IPS DF 6.9 (cell line): Measurements from ENCODE around the gene CTSF.
A peak's percentile ranks its signal among the peaks of the same experiment; 100 is the strongest.
"Not testable (repeated sequence)": the region's sequence is repeated elsewhere in the genome, so short reads cannot be mapped to it uniquely, and the experiment has no call there.

Experiments
- DNase-seq: peaks from one replicate; pipeline ENCODE4 v3.0.0-alpha.2; 2013; ENCODE audit warnings: low read depth, low spot score
- H3K27ac ChIP-seq: one replicate; pipeline ENCODE4 v1.5.1; 2013; ENCODE audit warnings: low read length, control low read depth
- H3K27me3 ChIP-seq: 2 replicates; pipeline ENCODE4 v1.6.1; 2013; ENCODE audit warnings: mild to moderate bottlenecking, low read length; ENCODE audit not compliant: control insufficient read depth, insufficient read depth
- H3K36me3 ChIP-seq: 2 replicates; pipeline ENCODE4 v1.6.1; 2013; ENCODE audit warnings: low read length; ENCODE audit not compliant: control insufficient read depth, insufficient read depth
- H3K4me1 ChIP-seq: 2 replicates; pipeline ENCODE4 v1.6.1; 2013; ENCODE audit warnings: low read length; ENCODE audit not compliant: control insufficient read depth, insufficient read depth
- H3K4me3 ChIP-seq: 2 replicates; pipeline ENCODE4 v1.5.1; 2013; ENCODE audit warnings: mild to moderate bottlenecking, low read length
- H3K9me3 ChIP-seq: 2 replicates; pipeline ENCODE4 v1.6.1; 2013; ENCODE audit warnings: low read length, inconsistent platforms; ENCODE audit not compliant: control insufficient read depth, insufficient read depth
- WGBS: extraction: QIAGEN DNeasy Blood & Tissue Kit; methylation state at CpG from one replicate; pipeline ENCODE4 v1.1.7; 2013; ENCODE audit warnings: mixed read lengths, missing lambda C conversion rate; ENCODE audit not compliant: insufficient read length, insufficient coverage; 5-methylcytosine and 5-hydroxymethylcytosine counted together

CTSF gene

DNA sequence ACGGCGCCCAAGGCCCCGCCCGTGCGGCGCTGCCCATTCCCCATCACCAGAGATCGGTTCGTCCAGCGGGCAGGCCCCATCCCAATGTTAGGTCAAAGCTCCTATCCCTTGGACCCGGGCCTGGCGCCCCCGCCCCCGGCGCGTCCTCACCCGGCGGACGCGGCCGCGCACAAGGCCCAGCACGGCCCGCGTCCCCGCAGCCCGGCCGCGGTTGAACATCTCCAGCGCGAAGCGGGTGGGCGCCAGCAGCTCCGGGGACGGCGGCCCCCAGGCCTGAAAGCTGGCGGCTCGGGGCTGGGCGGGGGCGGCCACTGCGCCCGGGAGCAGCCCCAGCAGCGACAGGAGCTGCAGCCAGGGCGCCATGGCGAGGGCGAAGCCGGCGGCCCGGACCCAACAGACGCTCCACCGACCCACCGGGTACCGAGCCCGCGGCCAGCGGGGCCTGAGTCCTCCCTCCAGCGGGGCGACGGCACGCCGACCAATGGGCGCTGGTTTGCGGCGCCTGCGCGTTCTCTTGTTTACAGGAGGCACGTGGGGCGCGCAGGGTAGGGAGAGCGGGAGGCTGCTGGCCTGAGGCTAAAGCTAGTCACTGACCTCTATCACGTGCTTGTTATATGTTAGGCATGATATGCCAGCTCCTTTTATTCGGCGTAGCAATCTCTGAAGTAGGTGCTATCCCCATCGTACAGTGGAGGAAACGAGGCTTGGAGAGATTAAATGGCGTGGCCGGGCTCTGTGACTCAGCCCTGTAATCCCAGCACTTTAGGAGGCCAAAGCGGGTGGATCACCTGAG, at the start of gene CTSF:
TSS of gene CTSF (minus strand) at position 483 of the 793 bp plus-strand sequence. CDS start at position 363, 120 bp downstream.
- Histone ChIP-seq H3K9me3 (no peaks in the 10 kb centered on the region), H3K4me3 (no peak within 1 kb of the TSS), H3K27me3 (no peaks in the 10 kb centered on the region), H3K27ac (no peak within 1 kb of the TSS), H3K36me3 (0 out of 2 replicates have a peak, but pooled peaks cover 2% of the 10 kb centered on the region), H3K4me1 (peaks cover 1% of the 10 kb centered on the region; the same call in 1 of the 2 replicates)
- DNase-seq: no peak
- no CpG with 5 or more reads among the region's 77 CpGs for WGBS

- H3K4me3 ChIP-seq: peak overlapping the region; percentile 86
- no peaks in the 10 kb centered on the region for H3K27me3 ChIP-seq
- no peaks in the 10 kb centered on the region for H3K4me1 ChIP-seq
- no CpG with 5 or more reads among the region's 38 CpGs for WGBS
- no peak for DNase-seq
- no peaks in the 10 kb centered on the region for H3K9me3 ChIP-seq
- H3K27ac ChIP-seq: no peak overlapping the region
- no peaks in the 10 kb centered on the region for H3K36me3 ChIP-seq
Measured at GRCh38 chr11:66617155-66617834, 48.9 kb upstream of the CTSF start.

DNA sequence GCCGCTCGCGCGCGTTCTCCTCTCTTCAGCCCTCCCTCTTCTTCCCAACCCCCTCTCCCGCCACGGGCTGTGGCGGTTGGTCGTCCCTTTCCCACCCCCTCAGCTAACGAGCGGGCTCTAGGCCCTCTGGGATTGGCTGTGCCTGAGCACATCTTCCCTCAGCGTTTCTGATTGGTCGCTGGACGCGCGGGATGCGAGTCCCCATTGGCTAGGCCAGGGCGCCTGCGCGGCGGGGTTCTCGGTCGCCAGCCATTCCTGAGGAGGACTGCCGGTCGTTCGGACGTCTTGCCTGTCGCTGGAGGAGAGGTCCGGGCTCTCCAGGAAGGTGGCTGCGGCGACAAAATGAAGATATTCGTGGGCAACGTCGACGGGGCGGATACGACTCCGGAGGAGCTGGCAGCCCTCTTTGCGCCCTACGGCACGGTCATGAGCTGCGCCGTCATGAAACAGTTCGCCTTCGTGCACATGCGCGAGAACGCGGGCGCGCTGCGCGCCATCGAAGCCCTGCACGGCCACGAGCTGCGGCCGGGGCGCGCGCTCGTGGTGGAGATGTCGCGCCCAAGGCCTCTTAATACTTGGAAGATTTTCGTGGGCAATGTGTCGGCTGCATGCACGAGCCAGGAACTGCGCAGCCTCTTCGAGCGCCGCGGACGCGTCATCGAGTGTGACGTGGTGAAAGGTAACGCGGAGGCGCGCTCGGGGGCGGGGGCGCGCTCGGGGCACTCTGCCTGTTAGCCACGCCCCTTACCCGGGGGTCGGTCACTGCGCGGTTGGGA, 48.2 kb upstream of the CTSF start, which contains the start of gene RBM14:
TSS of gene RBM14 (plus strand) at position 252 of the 776 bp plus-strand sequence. CDS start at position 343, 91 bp downstream.
- H3K27me3 ChIP-seq: no peaks in the 10 kb centered on the region
- no peaks in the 10 kb centered on the region for H3K9me3 ChIP-seq
- peak; percentile 97 for DNase-seq
- no peaks in the 10 kb centered on the region for H3K36me3 ChIP-seq
- no peak within 1 kb of the TSS for H3K27ac ChIP-seq
- no peaks in the 10 kb centered on the region for H3K4me1 ChIP-seq
- peak within 1 kb of the TSS; percentile 86 for H3K4me3 ChIP-seq
- WGBS: no CpG with 5 or more reads among the region's 90 CpGs

DNA sequence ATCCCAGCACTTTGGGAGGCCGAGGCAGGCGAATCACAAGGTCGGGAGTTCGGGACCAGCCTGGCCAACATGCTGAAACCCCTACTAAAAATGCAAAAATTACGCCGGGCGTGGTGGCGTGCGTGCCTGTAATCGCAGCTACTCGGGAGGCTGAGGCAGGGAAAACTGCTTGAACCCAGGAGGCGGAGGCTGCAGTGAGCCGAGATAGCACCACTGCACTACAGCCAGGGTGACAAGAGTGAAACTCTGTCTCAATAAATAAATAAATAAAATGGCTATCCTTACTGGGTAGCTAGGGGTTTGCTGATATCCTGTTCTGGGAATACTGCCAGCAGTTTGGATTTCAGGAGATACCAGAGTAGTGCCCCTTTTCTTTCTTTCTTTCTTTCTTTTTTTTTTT, 45.7 kb upstream of the CTSF start:
- DNase-seq: no peak
- H3K9me3 ChIP-seq: no peaks in the 10 kb centered on the region
- H3K36me3 ChIP-seq: no peaks in the 10 kb centered on the region
- no peaks in the 10 kb centered on the region for H3K27me3 ChIP-seq
- no peaks in the 10 kb centered on the region for H3K4me1 ChIP-seq
- H3K4me3 ChIP-seq: no peak overlapping the region
- WGBS: no CpG with 5 or more reads among the region's 13 CpGs
- H3K27ac ChIP-seq: no peak overlapping the region

- no peaks in the 10 kb centered on the region for H3K9me3 ChIP-seq
- H3K27ac ChIP-seq: no peak overlapping the region
- no peaks in the 10 kb centered on the region for H3K27me3 ChIP-seq
- no peaks in the 10 kb centered on the region for H3K36me3 ChIP-seq
- no peak overlapping the region for H3K4me3 ChIP-seq
- no CpG with 5 or more reads among the region's 1 CpG for WGBS
- DNase-seq: no peak
- no peaks in the 10 kb centered on the region for H3K4me1 ChIP-seq
Measured at GRCh38 chr11:66612458-66612857, 44.1 kb upstream of the CTSF start.

GRCh38 chr11:66609721-66610617, 41.6 kb upstream of the CTSF start:
- no peak overlapping the region for H3K27ac ChIP-seq

DNA sequence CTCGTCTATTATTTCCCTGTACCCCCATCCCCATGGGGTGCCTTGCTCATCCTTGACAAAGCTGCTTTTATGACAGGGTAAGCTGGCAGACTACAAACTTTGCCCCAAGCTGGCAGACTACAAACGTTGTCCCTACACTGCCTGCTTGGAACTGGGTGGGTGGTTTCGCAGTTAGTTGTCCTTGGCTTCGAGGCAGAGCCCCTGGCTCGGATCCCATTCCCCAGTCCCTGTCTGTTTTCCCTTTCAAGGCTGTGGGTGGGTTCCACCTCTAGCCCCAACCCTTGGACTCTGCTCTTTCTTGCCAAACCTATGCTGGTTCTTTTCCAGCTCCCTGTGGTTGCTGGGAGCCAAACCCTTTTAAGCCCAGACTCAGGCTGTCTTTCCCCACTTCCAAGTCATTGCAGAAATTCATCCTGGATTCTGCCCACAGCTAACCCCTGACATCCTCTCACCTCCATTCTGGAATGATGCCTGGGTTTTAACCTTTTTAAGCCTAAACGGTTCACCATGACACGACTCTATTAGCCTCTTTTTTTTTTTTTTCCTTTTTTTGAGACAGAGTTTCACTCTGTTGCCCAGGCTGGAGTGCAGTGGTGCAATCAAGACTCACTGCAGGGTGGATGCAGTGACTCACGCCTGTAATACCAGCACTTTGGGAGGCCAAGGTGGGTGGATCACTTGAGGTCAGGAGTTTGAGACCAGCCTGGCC, 38.9 kb upstream of the CTSF start:
- no CpG with 5 or more reads among the region's 8 CpGs for WGBS
- Histone ChIP-seq H3K4me3 (no peak overlapping the region), H3K9me3 (no peaks in the 10 kb centered on the region), H3K27ac (no peak overlapping the region), H3K4me1 (no peaks in the 10 kb centered on the region), H3K27me3 (no peaks in the 10 kb centered on the region), H3K36me3 (peaks cover 5% of the 10 kb centered on the region; the same call in 1 of the 2 replicates)
- no peak for DNase-seq

More at GRCh38 chr11:66609721-66610617, 41.6 kb upstream of the CTSF start:
- H3K9me3 ChIP-seq: no peaks in the 10 kb centered on the region
- 0 out of 2 replicates have a peak, but pooled peaks cover 3% of the 10 kb centered on the region for H3K36me3 ChIP-seq
- DNase-seq: no peak
- no CpG with 5 or more reads among the region's 4 CpGs for WGBS
- no peaks in the 10 kb centered on the region for H3K4me1 ChIP-seq
- H3K27me3 ChIP-seq: no peaks in the 10 kb centered on the region
- no peak overlapping the region for H3K4me3 ChIP-seq

DNA sequence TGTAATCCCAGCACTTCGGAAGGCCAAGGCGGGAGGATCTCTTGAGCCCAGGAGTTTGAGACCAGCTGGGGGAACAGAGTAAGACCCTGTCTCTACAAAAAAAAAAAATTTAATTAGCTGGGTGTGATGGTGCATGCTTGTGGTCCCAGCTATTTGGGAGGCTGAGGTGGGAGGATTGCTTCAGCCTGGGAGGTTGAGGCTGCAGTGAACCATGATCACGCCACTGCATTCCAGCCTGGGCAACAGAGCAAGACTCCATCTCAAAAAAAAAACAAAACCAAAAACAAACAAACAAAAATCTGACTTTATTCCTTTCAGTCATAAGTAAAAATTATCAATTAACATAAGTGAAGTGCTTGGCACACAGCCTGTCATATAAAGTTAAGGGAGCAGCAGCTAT, 38.2 kb upstream of the CTSF start:
- not testable (repeated sequence) for H3K36me3 ChIP-seq, H3K4me3 ChIP-seq, H3K9me3 ChIP-seq, H3K27me3 ChIP-seq, H3K4me1 ChIP-seq, H3K27ac ChIP-seq, DNase-seq
- no CpG with 5 or more reads among the region's 3 CpGs for WGBS

- DNase-seq: no peak
- no CpG with 5 or more reads among the region's 5 CpGs for WGBS
- no peak overlapping the region for H3K27ac ChIP-seq
- H3K36me3 ChIP-seq: peaks cover 9% of the 10 kb centered on the region
- no peaks in the 10 kb centered on the region for H3K9me3 ChIP-seq
- no peak overlapping the region for H3K4me3 ChIP-seq
- H3K27me3 ChIP-seq: no peaks in the 10 kb centered on the region
- H3K4me1 ChIP-seq: no peaks in the 10 kb centered on the region
Measured at GRCh38 chr11:66604155-66604554, 35.7 kb upstream of the CTSF start.
